HG02973 (cell line): ENCODE results near the gene TMTC2.

ENCODE experiments used
- ATAC-seq: cut with Tn5 transposase; IDR thresholded peaks from one replicate; pipeline ENCODE4 v1.9.1; 2021; ENCODE audit warnings: moderate library complexity; ENCODE audit not compliant: unreplicated experiment

TMTC2 gene

DNA sequence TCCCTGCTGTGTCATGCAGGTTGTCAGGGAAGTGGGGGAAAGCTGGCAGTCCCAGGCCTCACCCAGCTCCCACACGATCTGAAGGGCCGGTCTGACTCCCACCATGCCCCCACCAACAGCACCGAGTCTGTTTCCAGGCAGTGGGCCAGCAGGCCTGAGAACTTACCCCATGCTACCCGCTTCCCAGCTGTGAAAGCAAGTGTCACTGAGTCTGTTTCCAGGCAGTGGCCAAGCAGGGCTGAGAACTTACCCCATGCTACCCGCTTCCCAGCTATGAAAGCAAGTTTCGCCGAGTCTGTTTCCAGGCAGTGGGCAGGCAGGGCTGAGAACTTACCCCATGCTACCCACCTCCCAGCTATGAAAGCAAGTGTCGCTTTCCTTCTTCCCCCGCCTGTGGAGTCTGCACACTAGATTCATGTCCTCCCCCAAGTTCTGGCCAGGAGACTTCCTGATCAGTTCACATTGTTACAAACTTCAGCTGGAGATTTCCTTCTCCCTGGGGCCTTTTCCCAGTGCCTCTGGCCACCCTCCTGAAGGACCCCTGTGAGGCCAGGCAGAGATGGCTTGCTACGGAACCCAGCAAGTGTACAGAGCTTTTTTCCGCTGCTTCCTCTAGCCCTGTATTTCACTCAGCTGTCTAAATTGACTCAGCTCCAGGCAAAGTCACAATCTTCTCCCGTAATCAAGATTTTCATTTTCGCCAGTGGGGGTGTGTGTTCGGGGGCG lies 435.4 kb downstream of the TMTC2 start:
- ATAC-seq: no peak

DNA sequence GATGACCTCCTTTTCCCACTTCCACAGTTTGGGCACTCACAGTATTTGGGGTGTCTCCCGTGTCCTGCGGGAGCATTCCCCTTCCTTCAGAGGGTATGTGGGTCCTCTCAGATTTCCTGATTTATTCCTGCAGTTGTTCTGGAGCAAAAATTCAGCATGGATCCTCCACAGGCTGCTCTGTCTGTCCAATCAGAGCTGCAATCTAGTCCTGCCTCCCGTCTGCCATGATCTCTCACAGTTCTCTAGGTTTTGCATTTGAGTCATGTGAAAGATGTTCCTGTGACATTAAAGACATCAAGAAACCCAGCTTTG lies 435.9 kb downstream of the TMTC2 start:
- no peak for ATAC-seq

DNA sequence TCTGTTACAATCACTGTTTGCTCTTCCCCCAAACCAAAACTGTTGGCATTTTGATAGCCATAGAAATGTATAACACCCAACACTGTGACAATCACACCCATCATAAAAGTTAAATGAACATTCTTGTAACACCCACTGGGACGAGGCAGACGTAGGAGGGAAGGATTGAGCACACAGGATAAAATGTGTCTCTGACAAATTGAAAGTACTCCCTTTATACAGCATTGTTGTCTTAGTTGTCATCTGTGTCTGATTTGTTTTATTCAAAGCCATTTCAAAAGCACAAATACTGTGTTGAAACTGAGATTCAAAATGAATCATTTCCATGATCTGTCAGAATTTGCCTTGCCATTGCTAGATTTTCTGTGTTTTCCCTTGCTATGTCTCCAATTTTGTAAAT lies 436.3 kb downstream of the TMTC2 start:
- ATAC-seq: no peak

DNA sequence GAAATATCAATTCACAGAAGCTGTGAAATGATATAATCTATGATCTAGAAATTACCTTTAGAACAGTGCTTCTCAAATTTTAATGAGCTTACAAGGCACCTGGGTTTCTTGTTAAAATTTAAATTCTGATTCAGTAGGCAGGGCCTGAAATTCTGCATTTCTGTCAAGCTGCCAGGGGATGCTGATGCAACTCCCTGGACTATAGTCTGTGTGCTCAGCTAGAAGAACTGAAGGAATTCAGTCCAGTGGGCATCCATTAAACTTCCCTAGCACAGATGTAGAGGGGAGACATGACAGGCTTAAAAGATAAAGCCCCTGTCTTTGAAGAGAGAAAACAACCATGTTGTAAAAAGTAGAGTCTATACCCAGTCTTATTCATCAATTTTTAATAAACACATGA lies 441.8 kb downstream of the TMTC2 start:
- ATAC-seq: no peak

DNA sequence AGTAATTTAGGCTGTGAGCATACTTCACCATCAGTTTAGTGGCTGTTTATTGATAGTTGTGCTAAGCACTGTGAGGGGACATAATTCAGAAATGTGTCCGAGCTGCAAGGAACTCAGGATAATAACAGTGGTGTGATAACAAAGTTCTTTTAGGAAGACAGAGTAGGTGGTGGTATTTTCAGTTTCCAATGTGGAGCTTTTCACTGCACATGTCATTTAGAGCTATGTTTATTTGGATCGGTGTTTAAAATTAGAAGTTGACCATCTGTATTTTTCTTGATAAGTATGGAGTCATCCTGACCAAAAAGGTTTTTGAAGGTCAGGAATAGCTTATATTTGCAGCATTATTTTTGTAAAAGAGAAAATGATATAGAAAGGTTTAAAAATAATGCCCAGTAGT lies 443.5 kb downstream of the TMTC2 start:
- no peak for ATAC-seq

DNA sequence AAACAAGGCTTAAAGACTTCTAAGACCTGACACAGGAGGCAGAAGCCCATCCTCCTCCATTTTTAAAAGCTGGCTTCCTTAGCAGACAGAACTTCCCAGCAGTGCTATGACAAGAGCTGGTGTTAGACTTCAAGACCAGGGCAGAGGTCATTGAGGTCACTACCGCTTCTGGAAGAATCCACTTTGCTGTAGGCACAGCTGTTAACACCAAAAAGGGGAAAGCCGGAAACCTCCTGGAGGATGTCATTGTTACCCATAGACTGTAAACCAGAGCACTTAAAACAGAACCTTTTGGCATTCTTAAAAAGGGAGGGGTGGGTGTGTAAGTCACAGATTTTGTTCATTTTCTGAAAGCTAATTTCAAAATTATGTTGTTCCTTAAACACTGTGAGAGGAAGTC lies 445.7 kb downstream of the TMTC2 start:
- ATAC-seq: no peak

DNA sequence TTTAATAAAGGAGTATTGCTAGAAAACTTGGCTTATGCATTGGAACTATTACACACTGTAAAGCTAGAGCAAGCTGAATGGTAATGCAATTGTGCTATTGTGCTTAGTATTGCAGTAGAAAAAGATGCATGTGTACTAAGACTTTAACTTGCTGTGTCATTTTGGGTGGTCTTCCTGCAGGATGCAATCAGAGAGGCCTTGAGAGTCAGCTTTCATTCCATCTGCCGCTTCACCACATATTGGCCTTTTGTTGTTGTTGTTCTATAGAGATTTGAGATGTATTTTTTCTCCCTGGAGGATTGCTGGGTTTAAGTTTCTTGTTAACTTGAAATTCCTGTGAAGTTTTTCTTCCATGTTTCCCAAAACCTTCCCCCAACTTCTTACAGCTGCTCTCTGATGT lies 449.7 kb downstream of the TMTC2 start:
- ATAC-seq: no peak

DNA sequence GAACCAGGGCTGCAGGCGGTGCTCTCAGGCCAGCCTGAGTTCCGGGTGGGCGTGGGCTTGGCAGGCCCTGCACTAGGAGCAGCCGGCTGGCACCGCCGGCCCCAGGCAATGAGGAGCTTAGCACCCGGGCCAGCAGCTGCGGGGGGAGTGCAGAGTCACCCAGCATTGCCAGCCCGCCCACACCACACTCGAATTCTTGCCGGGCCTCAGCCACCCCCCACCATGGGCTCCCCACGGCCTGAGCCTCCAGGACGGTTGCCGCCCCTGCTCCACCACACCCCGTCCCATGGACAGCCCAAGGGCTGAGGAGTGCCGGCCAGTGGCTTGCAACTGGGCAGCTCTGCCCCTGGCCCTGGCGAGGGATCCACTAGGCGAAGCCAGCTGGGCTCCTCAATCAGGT lies 453.4 kb downstream of the TMTC2 start:
- ATAC-seq: no peak

DNA sequence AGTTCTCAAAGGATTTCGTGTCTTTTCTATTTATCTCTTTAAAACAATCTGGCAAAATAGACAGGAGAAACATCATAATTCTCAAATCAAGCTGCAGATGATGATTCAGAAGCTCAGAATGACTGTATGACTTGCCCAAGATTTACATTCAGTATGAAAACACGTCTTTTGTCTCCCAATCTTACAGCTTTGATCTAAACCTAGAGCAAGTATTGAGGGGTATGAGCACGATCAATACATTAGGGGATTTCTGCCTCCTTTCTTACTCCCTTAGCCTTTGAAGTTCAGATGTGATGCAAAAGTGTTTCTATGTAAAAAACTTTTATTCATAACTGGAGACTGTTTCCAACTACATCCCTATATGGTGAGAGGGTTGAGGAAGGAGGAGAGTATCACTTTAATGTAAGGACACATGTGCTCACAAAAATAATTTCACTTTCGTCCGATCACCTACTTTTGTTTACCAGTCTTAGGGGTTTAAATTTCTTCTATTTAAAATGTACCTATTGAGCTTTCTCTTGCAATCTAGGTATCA lies 454.8 kb downstream of the TMTC2 start:
- ATAC-seq: no peak

DNA sequence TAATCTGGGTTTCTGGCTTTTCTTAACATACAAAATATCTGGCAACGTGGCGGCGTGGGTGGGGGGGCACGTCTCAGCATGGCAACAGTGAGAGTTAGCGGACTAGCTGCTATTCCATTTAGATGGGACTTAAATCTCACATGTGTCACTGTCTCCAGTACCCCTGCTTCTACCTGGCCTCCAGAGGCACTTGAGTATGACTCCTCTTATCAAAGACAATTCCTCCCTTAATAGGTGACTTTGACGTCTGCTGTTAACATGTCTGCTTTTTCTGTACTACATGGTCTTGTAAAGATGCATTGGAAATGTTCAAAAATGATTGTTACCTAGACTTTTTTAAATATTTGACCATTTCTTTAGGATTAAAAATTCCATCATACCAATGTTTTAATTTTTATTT lies 456.2 kb downstream of the TMTC2 start:
- ATAC-seq: no peak

DNA sequence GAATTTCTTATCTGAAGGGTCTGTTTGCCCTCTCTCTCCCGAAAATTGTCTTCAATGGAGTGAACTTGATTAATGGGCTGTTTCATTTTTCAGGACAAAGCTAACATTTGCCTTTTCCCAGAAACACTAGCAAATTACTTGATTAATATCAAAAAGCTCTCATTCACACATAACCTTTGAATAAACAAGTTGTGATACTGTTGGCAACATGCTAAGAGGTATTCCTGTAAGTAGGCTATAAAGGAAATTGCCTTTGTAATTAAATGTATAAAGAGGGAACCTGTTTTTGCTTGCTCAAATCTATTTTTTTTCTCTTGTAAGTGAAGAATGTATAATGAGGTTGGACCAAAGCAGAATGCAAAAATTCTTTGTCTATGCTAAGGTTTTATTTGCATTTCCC lies 457.2 kb downstream of the TMTC2 start:
- ATAC-seq: no peak

DNA sequence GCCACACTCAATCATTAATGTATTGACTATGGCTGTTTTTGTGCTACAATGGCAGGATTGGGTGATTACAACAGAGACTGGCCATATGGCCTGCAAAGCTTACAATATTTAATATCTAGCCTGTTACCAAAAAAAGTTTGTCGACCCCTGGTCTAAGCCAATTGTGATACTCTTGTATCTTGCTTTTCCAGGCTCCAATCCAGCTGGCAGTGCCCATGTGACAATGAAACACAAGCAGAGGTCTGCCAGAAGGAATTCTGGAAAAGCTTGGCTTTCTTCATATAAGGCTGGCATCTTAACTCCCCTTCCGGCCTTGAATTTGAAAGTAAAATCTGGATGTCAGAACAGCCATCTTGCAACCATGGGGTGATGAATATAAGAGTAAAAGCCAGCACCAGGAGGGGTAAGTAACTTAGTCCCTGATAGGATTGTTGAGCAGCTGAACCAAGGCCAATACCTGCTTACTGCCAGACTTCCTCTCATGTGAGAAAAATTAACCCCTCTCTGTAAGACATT lies 458.7 kb downstream of the TMTC2 start:
- no peak for ATAC-seq

DNA sequence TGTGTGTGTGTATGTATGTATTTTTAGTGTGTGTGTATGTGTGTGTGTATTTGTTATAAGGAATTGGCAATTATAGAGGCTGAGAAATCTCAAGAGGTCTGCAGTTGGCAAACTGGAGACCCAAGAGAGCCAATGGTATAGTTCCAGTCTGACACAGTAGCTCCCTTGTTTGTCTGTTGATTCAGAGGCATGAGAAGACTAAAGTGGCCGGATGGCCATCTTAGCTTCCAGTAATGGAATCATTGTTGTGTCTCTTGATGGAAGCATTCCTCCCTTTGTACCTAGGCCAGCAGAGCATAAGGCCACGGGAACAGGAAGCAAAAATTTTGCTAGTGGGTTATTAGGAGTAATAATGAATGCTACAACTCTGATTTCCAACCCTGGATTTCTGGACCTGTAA lies 460.6 kb downstream of the TMTC2 start:
- ATAC-seq: no peak

DNA sequence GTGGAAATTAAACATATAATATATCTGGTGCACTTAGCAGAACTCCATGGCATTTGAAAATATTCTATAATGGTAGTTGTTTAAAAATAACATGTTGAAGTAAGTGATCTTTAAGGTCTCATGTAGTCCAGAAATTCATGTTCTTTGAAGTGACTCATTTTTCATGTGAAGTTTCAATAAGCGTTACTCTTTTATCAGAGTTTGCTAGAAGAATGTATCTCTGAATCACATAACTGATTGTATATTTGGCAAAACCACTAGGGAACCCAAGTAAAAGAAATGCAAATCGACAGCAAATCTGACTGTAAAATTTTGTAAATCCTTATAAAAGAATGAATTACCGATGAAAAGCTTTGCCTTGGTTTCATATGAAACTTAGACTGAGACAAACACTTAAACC lies 463.3 kb downstream of the TMTC2 start:
- no peak for ATAC-seq

DNA sequence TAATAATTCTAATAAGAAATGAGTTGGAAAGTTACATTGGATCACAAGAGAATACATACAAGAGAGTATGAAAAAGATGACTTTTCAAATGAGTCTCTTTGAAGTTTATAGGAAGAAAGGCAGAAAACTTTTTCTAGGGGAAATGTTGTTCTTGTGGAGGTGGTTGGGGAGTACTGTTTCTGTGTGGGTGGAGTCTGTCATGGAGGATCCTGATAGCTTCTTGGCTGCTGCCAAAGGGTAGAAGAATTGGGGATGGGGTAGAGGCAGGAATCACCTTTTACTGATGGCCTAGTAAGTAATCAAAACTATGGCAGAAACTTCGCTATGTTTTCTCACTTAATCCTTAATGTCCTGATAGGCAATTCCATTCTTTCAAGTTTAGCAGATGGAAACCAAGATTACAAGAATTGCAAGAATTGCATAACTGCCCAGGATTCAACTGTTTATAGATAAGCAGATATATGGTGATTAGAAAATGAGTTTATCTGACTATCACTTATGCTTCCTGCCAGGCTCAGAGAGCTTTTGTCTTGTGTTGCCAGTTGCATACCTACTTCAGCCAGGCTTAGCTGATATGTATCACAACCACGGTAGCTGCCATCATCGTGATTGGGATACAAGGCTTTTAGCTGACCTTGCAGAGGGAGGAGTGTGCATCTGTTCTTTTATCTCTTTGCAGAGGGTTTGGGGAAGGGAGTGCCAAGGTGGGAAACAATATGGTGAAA lies 463.9 kb downstream of the TMTC2 start:
- ATAC-seq: no peak

DNA sequence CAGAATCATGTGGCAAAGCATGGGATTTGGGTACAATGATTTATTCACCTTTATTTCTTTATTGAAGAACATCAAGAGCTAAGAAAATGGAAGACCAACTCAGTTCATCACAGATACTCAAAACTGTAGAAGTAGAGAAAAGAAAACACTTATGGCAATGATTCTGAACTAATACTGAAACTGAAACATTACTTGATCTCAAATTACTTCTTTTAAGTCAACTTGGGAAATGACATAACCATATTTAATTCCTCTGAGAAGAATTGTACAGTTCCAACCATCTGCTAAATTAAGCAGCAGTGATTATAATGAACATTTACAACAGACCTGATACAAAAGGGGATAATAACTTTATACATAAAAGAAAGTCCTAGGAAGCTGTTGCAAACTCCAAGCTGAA lies 466.5 kb downstream of the TMTC2 start:
- ATAC-seq: no peak

DNA sequence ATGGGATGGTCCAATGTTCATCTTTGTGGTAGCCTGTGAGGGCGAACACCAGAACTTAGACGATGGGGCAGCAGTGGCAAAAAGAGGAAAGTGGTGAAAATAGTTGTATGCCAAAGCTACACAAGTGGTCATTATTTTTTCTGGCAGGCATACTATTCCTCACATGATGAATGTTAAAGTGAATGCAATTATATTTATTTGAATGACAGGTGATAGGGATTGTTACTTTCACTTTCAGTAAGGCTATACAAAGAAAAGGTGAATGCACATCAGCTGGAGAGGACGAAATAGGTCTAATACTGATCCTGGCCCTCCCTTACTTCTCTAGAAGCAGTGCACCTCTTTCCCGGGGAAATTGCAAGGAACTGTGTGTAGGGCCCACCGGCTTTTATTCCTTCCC lies 470.1 kb downstream of the TMTC2 start:
- no peak for ATAC-seq

DNA sequence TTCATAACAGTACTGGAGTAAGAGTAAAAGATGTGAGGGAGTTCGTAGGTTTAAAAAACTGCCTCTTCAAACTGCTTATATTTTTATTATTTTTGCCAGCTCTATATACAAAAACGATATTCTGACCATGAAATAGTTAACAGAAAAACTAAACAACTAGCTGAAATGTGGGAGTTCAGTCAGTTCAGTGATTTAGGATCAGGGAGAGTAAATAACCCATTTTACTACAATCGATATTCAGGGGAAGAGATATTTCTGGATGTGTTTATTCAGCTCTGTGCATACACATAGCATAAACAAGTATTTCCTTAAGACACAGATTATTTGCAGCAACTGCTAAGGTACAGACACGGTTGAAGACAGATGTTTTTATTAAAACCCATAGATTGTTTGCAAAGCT lies 470.9 kb downstream of the TMTC2 start:
- no peak for ATAC-seq

DNA sequence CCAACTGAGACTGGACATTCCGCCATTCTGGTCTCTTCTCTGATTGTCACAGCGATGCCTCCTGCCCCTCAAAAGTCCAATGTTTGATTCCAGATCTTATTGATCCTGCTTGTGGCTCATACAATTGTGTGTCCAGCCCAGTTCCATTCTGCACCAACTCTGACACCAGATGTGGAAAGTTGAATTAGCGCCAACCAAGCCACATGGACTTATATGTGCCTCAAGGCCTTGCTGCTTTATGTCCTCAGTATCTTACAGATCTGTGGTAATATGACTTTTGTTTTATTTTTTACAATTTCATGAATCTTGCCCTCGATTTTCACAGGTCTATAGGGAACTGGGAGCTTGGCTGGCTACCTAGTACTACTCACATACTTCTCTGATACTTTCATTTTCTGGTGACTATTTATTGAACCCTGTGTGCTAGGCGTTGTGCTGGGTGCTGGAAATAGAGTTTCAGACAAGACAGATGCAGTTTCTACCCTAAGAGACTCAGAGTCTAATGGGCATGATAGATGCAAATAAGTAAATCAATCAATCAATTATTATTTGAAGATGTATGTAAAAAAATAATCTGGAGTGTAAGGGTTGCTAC lies 472.0 kb downstream of the TMTC2 start:
- no peak for ATAC-seq

DNA sequence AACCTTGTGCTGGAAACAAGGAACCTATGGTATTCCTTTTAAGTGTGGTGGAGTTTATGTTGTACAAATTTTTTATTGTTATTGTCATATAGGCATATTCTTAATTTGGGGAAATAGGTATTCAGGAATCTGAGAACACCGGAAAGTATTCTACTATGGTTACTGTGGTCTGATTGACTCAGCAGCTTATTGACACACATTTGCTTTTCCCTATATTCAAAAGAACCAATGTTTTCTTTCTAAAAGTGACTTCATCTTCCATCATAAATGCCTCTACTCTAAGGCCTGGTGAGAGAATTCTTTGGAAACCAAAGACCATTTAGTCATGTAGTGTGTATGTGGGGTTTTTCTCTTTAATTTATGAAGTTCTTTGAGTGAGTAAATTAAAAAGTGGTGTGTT lies 474.8 kb downstream of the TMTC2 start:
- ATAC-seq: no peak

DNA sequence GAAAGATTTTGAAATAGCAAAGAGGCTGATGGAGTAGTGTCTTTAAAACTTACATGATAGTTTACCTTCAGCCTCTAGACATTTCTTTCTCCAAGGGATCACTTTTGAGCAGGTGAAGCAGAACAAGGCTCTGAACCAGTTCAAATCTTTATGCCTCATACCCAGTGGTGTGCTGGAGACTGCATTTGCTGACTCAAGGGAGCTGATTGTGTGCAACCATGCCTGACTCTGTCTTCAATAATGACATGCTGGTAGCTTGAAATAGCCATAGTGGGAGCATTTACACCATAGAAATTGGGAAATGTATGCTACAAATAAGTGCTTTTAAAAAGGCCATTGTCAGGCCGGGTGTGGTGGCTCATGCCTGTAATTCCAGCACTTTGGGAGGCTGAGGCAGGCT lies 482.0 kb downstream of the TMTC2 start:
- no peak for ATAC-seq

DNA sequence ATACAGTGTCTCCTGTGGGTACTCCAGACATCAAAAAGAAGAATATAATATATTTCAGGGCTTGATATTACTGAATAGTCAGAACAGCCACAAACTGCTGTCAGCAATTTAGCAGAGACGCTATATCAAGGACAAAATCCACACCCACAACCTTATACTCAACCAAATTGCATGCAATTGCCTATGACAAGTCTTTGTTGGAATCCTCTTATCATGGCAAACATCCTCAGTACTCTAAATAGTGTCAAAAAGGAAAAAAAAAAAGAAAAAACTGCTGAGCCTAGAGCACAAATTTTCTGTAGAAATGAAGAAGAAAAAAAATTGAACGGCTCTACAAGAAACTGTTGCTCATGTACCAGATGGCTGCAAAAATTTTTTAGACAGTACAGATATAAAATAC lies 485.7 kb downstream of the TMTC2 start:
- ATAC-seq: no peak
